HL-60/S4 treated with retinoic acid at 250 ng/mL for 4 days and 3 days (cell line): ENCODE data around the gene TMEM132D.

Source experiments
- in situ Hi-C: fragments of 300-500 bp; cut with MboI; formaldehyde crosslinking; loops from 2 replicates; pipeline ENCODE4 v1.7.0; 2022; ENCODE audit warnings: low sequenced_read_pairs

TMEM132D gene

GRCh38 chr12:129873833-129874208 is 30.0 kb downstream of the TMEM132D start:
- in situ Hi-C loops = no loop called here

GRCh38 chr12:129873111-129873832 is 30.6 kb downstream of the TMEM132D start:
- in situ Hi-C loops = no loop called here

- in situ Hi-C loops = no loop called here
Measured at GRCh38 chr12:129871991-129872972, 31.5 kb downstream of the TMEM132D start.

GRCh38 chr12:129870796-129871195 is 33.0 kb downstream of the TMEM132D start:
- in situ Hi-C loops = no loop called here

- in situ Hi-C loops = no loop called here
Measured at GRCh38 chr12:129870136-129870535, 33.7 kb downstream of the TMEM132D start.

GRCh38 chr12:129868575-129868974 is 35.2 kb downstream of the TMEM132D start:
- in situ Hi-C loops = no loop called here

- in situ Hi-C loops = no loop called here
Measured at GRCh38 chr12:129863938-129864337, 39.9 kb downstream of the TMEM132D start.

- in situ Hi-C loops = no loop called here
Measured at GRCh38 chr12:129862561-129863175, 41.2 kb downstream of the TMEM132D start.

GRCh38 chr12:129861951-129862350 is 41.9 kb downstream of the TMEM132D start:
- in situ Hi-C loops = no loop called here

GRCh38 chr12:129854591-129854990 is 49.2 kb downstream of the TMEM132D start:
- in situ Hi-C loops = no loop called here

- in situ Hi-C loops = no loop called here
Measured at GRCh38 chr12:129851296-129851695, 52.5 kb downstream of the TMEM132D start.

GRCh38 chr12:129848876-129849275 is 54.9 kb downstream of the TMEM132D start:
- in situ Hi-C loops = no loop called here

GRCh38 chr12:129847063-129847462 is 56.8 kb downstream of the TMEM132D start:
- in situ Hi-C loops = no loop called here

GRCh38 chr12:129844662-129845220 is 59.1 kb downstream of the TMEM132D start:
- in situ Hi-C loops = no loop called here

GRCh38 chr12:129841251-129841650 is 62.6 kb downstream of the TMEM132D start:
- in situ Hi-C loops = no loop called here

GRCh38 chr12:129840145-129840884 is 63.5 kb downstream of the TMEM132D start:
- in situ Hi-C loops = no loop called here

- in situ Hi-C loops = no loop called here
Measured at GRCh38 chr12:129839679-129840078, 64.1 kb downstream of the TMEM132D start.

- in situ Hi-C loops = no loop called here
Measured at GRCh38 chr12:129831294-129831693, 72.5 kb downstream of the TMEM132D start.

- in situ Hi-C loops = no loop called here
Measured at GRCh38 chr12:129830796-129831195, 73.0 kb downstream of the TMEM132D start.

- in situ Hi-C loops = no loop called here
Measured at GRCh38 chr12:129827866-129828384, 75.9 kb downstream of the TMEM132D start.
